ENCODE results near the gene CACNA1H.
A peak's percentile ranks its signal among the peaks of the same experiment; 100 is the strongest.

Gene CACNA1H

DNA sequence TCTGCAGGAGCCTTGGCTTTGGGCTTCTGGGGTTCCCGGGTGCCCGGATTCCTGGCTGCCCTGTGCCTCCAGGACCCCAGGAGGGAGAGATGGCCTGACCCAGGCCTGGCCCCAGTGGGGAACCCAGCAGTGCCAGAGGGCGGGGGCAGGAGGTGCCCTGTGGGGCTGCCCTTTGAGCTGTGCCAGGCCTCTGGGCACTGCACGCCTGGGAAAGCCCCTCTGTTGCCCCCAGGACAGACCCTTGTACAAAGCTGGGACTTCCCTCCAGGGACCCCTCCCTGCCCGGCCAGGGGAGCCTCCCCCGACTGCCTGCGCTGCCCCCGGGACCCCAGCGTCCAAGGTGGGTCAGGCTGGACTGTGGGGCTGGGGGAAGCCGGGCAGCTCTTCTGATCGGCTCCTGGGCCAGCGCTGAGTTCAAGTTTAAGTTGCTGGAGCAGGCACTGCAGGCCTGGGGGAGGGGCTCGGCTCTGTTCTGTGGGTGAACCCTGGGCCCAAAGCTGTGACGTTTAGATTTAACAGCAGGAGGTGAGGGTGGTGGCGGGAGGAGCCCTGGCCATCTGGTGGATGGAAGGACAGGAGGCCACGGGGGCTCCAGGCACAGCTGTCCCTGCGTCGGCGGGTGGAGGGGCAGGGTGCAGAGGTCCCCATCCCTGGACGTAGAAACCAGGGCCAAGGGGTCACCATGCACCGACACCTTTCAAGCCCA, 29.2 kb upstream of the CACNA1H start:
- DNase-seq = no peak

- DNase-seq = no peak
Measured at GRCh38 chr16:1124291-1124690, 28.6 kb upstream of the CACNA1H start.

- DNase-seq = no peak
Measured at GRCh38 chr16:1124795-1125194, 28.1 kb upstream of the CACNA1H start.

- DNase-seq = peak; percentile 21
Measured at GRCh38 chr16:1125471-1125870, 27.4 kb upstream of the CACNA1H start.

- no peak for DNase-seq
Measured at GRCh38 chr16:1126044-1126443, 26.9 kb upstream of the CACNA1H start.

DNA sequence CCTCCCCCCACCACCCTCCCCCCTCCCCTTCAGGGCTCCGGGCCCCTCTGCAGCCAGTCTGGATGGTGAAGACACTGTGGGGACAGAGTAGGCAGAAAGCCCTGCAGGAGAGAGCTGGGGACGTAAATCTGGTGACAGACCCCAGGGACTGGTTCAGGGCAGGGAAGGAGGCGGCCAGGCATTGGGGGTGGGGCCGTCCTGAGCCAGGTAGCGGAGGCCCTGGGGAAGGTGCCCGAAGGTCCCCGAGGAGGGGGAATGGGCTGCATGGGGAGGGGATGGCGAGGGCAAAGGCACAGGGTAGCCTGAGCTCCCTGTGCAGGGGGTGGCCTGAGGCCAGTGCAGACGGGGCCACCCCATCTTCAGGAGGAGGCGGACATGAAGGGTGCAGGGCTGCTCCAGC, 26.3 kb upstream of the CACNA1H start:
- no peak for DNase-seq

GRCh38 chr16:1127101-1127500, 25.8 kb upstream of the CACNA1H start:
- DNase-seq = no peak

- DNase-seq = no peak
Measured at GRCh38 chr16:1127971-1128715, 24.8 kb upstream of the CACNA1H start.

- DNase-seq = no peak
Measured at GRCh38 chr16:1129106-1129960, 23.6 kb upstream of the CACNA1H start.

DNA sequence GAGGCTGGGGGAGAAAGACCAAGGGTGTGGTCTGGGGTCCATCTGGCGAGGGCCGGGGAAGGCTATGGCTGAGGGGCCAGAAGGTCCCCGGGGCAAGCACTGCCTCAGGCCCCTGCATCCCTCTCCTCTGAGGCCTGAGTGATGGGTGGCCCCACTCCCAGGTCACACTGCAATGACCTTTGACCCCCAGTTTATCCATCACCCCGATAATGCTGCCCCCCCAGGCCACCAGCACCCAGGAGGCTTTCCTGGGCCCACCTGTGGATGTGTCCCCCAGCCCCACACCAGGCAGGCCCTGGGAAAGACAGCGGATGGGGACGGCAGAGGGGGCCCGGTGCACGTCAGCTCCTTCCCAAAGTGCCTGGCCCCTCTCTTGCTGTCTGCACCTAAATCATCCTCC, 22.5 kb upstream of the CACNA1H start:
- DNase-seq = no peak

GRCh38 chr16:1131378-1131994, 21.4 kb upstream of the CACNA1H start:
- no peak for DNase-seq

GRCh38 chr16:1132431-1132830, 20.5 kb upstream of the CACNA1H start:
- no peak for DNase-seq

GRCh38 chr16:1133271-1133670, 19.6 kb upstream of the CACNA1H start:
- no peak for DNase-seq

- DNase-seq = no peak
Measured at GRCh38 chr16:1133810-1134520, 18.9 kb upstream of the CACNA1H start.

- no peak for DNase-seq
Measured at GRCh38 chr16:1134776-1135458, 18.0 kb upstream of the CACNA1H start.

GRCh38 chr16:1135459-1135825, 17.5 kb upstream of the CACNA1H start:
- no peak for DNase-seq

- no peak for DNase-seq
Measured at GRCh38 chr16:1137604-1138003, 15.3 kb upstream of the CACNA1H start.

DNA sequence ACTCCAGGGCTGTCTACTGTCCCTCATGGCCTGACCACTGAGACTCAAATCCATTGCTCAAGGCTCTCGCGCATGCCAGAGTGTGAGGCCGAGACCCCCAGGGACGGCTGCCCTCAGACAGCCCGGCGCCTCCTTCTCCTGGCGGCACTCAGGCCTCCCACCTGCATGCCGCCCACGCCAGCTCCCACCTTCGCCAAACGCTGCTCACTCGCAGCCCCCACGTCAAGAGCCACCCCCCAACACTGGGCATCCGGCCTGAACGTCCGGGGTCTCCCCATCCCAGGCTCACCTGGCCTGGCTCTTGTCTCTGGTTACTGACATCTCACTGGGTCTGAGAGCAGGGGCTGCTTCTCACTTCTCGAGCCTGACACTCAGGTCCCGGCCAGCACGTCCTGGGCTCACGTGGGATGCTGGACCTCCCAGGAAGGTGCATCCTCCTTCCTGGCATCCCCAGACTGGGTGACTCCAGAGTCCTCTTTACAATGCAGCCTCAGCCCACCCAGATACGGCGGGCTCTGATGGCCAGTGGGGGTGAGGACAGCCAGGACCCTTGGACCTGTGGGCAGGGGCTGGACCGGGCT, 12.2 kb upstream of the CACNA1H start:
- DNase-seq = no peak

DNA sequence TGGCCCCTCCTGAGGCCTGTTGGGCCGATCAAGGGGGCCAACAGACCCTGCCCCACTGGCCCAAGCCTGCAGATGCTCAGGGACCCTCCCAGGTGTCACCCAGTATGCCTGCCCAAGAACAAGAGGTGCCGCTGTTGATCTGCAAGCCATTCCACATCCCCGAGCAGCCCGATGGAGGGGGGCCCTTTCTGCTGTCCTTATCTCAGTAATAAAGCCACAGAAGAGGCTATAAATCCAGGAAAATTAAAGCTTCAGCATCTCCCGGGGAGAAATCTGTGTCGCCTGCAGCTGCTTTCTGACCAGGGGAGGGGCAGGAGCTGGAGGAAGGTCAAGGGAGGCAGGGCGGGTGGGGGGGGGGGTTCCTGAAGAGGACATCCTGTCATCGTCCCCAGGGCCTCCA, 11.7 kb upstream of the CACNA1H start:
- DNase-seq = no peak

GRCh38 chr16:1141716-1142115, 11.2 kb upstream of the CACNA1H start:
- DNase-seq = no peak

- DNase-seq = no peak
Measured at GRCh38 chr16:1142911-1143310, 10.0 kb upstream of the CACNA1H start.

Data from stimulated activated naive CD4-positive, alpha-beta T cell treated with Interleukin-2 at 50 U/mL for 16 hours (primary cell).